Measurements from ENCODE around the gene RBL2.

DNA sequence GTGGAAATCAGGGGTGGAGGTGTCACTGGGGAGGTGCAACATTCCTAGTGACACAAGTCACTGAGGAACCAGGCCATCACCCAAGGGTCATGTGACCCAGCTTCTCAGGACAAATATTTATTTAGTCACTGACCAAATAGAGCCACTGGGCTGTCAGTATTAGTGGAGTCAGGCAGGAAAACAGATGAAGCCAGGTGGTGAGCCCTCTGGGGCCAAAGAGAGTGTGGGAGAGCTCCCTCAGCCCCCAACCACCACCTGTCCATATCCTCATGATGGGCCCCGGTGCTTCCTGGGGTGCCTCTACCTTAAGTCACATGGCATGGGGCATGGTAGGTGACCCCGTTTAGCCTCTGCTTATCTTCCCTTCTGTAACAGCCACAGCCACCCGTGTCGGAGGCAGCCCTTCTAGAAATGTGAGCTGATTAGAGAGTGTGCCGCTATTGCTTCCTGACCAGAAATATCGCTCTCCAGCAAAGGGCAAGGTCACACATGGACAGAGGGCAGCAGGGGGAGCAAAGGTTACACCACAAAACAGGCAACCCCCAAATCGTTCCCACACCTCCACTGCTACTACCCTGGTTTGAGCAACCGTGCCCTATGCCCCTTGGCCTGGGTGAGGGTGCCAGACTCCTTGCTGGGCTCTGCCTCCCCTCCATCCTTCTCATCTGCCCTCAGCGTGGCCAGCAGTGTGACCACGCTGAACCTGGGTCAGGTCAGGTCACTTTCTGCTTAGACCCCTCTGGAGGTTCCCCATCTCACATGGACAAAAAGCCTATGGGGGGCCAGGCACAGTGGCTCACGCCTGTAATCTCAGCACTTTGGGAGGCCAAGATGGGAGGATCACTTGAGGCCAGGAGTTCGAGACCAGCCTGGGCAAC, 77.4 kb downstream of the RBL2 start:
- TF ChIP-seq POLR2A (IDR thresholded peaks at IDR 0.05) (no peak), POLR2AphosphoS5 (IDR thresholded peaks at IDR 0.05) (no peak)
- TF ChIP-seq, protein P1, sequence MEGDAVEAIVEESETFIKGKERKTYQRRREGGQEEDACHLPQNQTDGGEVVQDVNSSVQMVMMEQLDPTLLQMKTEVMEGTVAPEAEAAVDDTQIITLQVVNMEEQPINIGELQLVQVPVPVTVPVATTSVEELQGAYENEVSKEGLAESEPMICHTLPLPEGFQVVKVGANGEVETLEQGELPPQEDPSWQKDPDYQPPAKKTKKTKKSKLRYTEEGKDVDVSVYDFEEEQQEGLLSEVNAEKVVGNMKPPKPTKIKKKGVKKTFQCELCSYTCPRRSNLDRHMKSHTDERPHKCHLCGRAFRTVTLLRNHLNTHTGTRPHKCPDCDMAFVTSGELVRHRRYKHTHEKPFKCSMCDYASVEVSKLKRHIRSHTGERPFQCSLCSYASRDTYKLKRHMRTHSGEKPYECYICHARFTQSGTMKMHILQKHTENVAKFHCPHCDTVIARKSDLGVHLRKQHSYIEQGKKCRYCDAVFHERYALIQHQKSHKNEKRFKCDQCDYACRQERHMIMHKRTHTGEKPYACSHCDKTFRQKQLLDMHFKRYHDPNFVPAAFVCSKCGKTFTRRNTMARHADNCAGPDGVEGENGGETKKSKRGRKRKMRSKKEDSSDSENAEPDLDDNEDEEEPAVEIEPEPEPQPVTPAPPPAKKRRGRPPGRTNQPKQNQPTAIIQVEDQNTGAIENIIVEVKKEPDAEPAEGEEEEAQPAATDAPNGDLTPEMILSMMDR (IDR thresholded peaks at IDR 0.05 in 8 of 11, conservative IDR thresholded peaks at IDR 0.05 in 3 of 11): no peak
